Fibroblast of peridontal ligament (primary cell): Measurements from ENCODE around the gene RNF167.
A peak's percentile ranks its signal among the peaks of the same experiment; 100 is the strongest.

Experiments used
- DNase-seq: peaks from one replicate; pipeline ENCODE4 v3.0.0-alpha.2; 2010; ENCODE audit errors: extremely low read depth

The RNF167 gene

GRCh38 chr17:4978726-4979125 is 38.7 kb downstream of the RNF167 start:
- DNase-seq, result no peak

GRCh38 chr17:4980644-4981216 is 40.7 kb downstream of the RNF167 start:
- DNase-seq, result peak; percentile 63

- no peak for DNase-seq
These were observed 42.2 kb downstream of the RNF167 start for GRCh38 chr17:4982305-4982704.

- no peak for DNase-seq
These were observed 46.3 kb downstream of the RNF167 start for GRCh38 chr17:4986403-4986802.

GRCh38 chr17:4986951-4987766 is 47.1 kb downstream of the RNF167 start, which contains the start of gene CAMTA2:
CAMTA2 (minus strand) TSS chr17:4987675; CDS start chr17:4986222, 1,453 bp downstream.
- peak; percentile 59 for DNase-seq

- peak; percentile 30 for DNase-seq
These were observed 47.9 kb downstream of the RNF167 start for GRCh38 chr17:4987767-4988567.

- DNase-seq, result no peak
These were observed 54.1 kb downstream of the RNF167 start for GRCh38 chr17:4994081-4994595.
